Keratinocyte (primary cell): Measurements from ENCODE around the gene FNDC3B.

ENCODE experiments used
- EZH2 ChIP-seq: IDR thresholded peaks from one replicate; pipeline ENCODE4 v1.6.1; 2012; ENCODE audit warnings: inconsistent platforms, mild to moderate bottlenecking, low read length, moderate library complexity
- TF ChIP-seq, protein P1 (sequence below), 3 experiments: IDR thresholded peaks in 1 of 3; conservative IDR thresholded peaks in 1 of 3; optimal IDR thresholded peaks in 1 of 3; 2 replicates in 2 of 3; 3 replicates in 1 of 3; pipeline versions ENCODE3 to v1.5.1; 2011; ENCODE audit warnings: low read length in 3 of 3, mild to moderate bottlenecking in 3 of 3, moderate library complexity in 2 of 3, control low read depth in 1 of 3, inconsistent platforms in 1 of 3; ENCODE audit not compliant: insufficient read depth in 2 of 3; ENCODE audit errors: extremely low read depth in 1 of 3

DNA sequence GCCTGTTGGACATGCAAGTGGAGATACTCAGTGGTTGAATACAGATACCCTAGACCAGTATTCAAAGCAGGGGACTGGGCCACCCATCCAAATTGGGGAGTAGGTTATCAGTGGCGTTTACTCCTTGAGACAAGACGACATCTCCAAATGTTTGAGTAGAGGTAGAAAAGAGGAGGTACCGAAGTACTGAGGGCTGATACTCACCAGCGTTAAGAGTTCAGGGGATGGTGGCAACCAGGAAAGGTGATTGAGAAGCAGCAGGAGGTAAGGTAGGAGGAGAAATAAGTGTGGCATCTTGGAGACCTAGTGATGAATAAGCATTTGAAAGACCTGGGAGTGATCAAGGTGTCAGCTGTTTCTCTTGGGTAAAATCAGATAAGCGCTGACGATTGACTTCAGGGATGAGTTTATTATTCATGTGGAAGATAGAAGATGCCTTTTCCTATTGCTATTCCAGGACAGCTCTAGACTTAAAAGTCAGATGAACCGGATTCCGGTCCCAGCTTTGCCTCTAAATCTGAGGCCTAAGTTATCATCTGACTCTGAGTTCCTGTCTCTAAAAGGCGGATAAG lies 312.6 kb downstream of the FNDC3B start:
- no peak for TF ChIP-seq EZH2
- TF ChIP-seq, protein P1, sequence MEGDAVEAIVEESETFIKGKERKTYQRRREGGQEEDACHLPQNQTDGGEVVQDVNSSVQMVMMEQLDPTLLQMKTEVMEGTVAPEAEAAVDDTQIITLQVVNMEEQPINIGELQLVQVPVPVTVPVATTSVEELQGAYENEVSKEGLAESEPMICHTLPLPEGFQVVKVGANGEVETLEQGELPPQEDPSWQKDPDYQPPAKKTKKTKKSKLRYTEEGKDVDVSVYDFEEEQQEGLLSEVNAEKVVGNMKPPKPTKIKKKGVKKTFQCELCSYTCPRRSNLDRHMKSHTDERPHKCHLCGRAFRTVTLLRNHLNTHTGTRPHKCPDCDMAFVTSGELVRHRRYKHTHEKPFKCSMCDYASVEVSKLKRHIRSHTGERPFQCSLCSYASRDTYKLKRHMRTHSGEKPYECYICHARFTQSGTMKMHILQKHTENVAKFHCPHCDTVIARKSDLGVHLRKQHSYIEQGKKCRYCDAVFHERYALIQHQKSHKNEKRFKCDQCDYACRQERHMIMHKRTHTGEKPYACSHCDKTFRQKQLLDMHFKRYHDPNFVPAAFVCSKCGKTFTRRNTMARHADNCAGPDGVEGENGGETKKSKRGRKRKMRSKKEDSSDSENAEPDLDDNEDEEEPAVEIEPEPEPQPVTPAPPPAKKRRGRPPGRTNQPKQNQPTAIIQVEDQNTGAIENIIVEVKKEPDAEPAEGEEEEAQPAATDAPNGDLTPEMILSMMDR (optimal IDR thresholded peaks at IDR 0.05 in 1 of 3, IDR thresholded peaks at IDR 0.05 in 1 of 3, conservative IDR thresholded peaks at IDR 0.05 in 1 of 3; ENCODE audit: extremely low read depth in 1 of 3, insufficient read depth in 2 of 3, low read length in 3 of 3) = no peak
